Erythroblast (primary cell): ENCODE data around the gene C1QTNF8.

ENCODE experiments used
- GATA1 ChIP-seq: IDR thresholded peaks from 2 replicates; pipeline ENCODE4 v1.6.1; 2011; ENCODE audit warnings: low read depth, mild to moderate bottlenecking, control low read depth, low read length, moderate library complexity
- POLR2A ChIP-seq: IDR thresholded peaks from 2 replicates; pipeline ENCODE4 v1.6.1; 2011; ENCODE audit warnings: mild to moderate bottlenecking, low read length

DNA sequence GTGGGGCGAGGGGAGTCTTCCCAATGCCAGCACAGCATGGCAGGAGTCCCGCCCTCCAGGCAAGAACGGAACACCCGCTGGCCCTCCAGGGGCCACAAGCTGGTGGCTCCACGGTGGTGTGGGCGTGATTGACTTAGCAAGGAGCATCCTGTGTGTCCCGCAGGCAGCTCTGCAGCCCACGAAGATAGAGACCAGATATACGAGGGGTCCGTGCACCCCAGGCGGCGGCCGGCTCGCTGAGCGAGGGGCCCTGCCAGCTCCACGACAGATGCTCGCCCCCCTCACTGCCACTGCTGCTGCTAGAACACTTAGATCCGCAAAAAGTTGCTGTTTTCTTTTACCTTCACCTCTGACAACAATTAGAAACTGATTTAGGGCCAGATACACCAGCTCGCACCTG lies 46.9 kb upstream of the C1QTNF8 start:
- TF ChIP-seq POLR2A = no peak
- TF ChIP-seq GATA1 = no peak
